H1 (cell line): ENCODE results near the gene MYBPH. TPM values are rescaled to one million over a fixed set of nuclear protein-coding genes. Genes with fewer than 3 reads are reported as not detected.

ENCODE experiments used
- GABPA ChIP-seq: IDR thresholded peaks from 2 replicates; pipeline ENCODE4 v1.6.1; 2011; ENCODE audit warnings: mild to moderate bottlenecking, low read length, moderate library complexity, borderline replicate concordance; ENCODE audit not compliant: insufficient read depth
- JUN ChIP-seq: IDR thresholded peaks from 2 replicates; pipeline ENCODE4 v1.6.1; 2011; ENCODE audit warnings: low read depth, mild to moderate bottlenecking, improper control_type of control experiment, low read length
- MAFK ChIP-seq: IDR thresholded peaks from 2 replicates; pipeline ENCODE4 v1.6.1; 2012; ENCODE audit warnings: low read depth, mild to moderate bottlenecking, improper control_type of control experiment, low read length
- SP2 ChIP-seq: IDR thresholded peaks from 2 replicates; pipeline ENCODE4 v1.6.1; 2012; ENCODE audit warnings: mild to moderate bottlenecking, low read length, inconsistent platforms
- SRF ChIP-seq: IDR thresholded peaks from 2 replicates; pipeline ENCODE4 v1.6.1; 2011; ENCODE audit warnings: mild to moderate bottlenecking, low read depth, low read length, moderate library complexity
- TCF12 ChIP-seq: IDR thresholded peaks from 2 replicates; pipeline ENCODE4 v1.6.1; 2011; ENCODE audit warnings: low read depth, mild to moderate bottlenecking, low read length
- polyA plus RNA-seq, 7 experiments: library from polyadenylated mRNA; depleted of rRNA in 3 of 7; stranded (reverse) in 5 of 7; unstranded in 2 of 7; fragments of >200 nt in 5 of 7; fragments of 200-250 nt in 2 of 7; gene quantifications; 1 replicate in 5 of 7; 2 replicates in 1 of 7; 4 replicates in 1 of 7; pipeline versions ENCODE4 v1.2.1 to v1.2.3, GENCODE V29; 2011 to 2013; ENCODE audit warnings: missing spikeins in 2 of 7, mixed read lengths in 2 of 7
- total RNA-seq: library from RNA; stranded (reverse); fragmentation: NEBNext Ultra II Directional; extraction: Animal tissue kit (Norgen Biotek cat#: 25700); gene quantifications from 2 replicates; pipeline ENCODE4 v1.2.1, GENCODE V29; 2021

Gene MYBPH
- total and polyA plus RNA-seq, 2 of the 8 experiments (the other 6 are each of a cell fraction or from before 2014, with no cell fraction given): not detected

GRCh38 chr1:203187304-203187685 lies 11.7 kb upstream of the MYBPH start (continued):
- no peak for TF ChIP-seq JUN
- TF ChIP-seq GABPA: no peak
- no peak for TF ChIP-seq SRF
- no peak for TF ChIP-seq MAFK
- no peak for TF ChIP-seq TCF12
- no peak for TF ChIP-seq SP2
- TF ChIP-seq, all 59 proteins: peak for 0
